ENCODE data around the gene AFF2. TPM values are rescaled to one million over a fixed set of nuclear protein-coding genes. Genes with fewer than 3 reads are reported as not detected.

Gene AFF2
- total RNA-seq, 1 donor from 2014 or later, result 0.27 TPM

GRCh38 chrX:148813967-148814366 lies 313.6 kb downstream of the AFF2 start:
- intact Hi-C loops (cut with micrococcal nuclease), result no loop called here
- DNase-seq, result no peak
- H3K4me1 ChIP-seq, result no peaks in the 10 kb centered on the region
- no peaks in the 10 kb centered on the region for H3K36me3 ChIP-seq
- H3K27me3 ChIP-seq (ENCODE audit: low read depth), result no peaks in the 10 kb centered on the region
- no peak overlapping the region for H3K27ac ChIP-seq (replicated peaks)
- no peaks in the 10 kb centered on the region for H3K9me3 ChIP-seq (replicated peaks)
- TF ChIP-seq CTCF (IDR thresholded peaks at IDR 0.05; ENCODE audit: borderline replicate concordance), result no peak
- no peak overlapping the region for H3K4me3 ChIP-seq

- no peak overlapping the region for H3K4me3 ChIP-seq
- intact Hi-C loops (cut with micrococcal nuclease), result no loop called here
- H3K36me3 ChIP-seq, result no peaks in the 10 kb centered on the region
- no peaks in the 10 kb centered on the region for H3K27me3 ChIP-seq (ENCODE audit: low read depth)
- no peaks in the 10 kb centered on the region for H3K9me3 ChIP-seq (replicated peaks)
- no peak for TF ChIP-seq CTCF (IDR thresholded peaks at IDR 0.05; ENCODE audit: borderline replicate concordance)
- no peak for DNase-seq
- H3K27ac ChIP-seq (replicated peaks), result no peak overlapping the region
- no peaks in the 10 kb centered on the region for H3K4me1 ChIP-seq
These were observed 315.0 kb downstream of the AFF2 start for GRCh38 chrX:148815218-148815961.

GRCh38 chrX:148823986-148824385 lies 323.6 kb downstream of the AFF2 start:
- Histone ChIP-seq H3K27ac (replicated peaks) (no peak overlapping the region), H3K4me3 (no peak overlapping the region), H3K9me3 (replicated peaks) (no peaks in the 10 kb centered on the region), H3K27me3 (ENCODE audit: low read depth) (no peaks in the 10 kb centered on the region), H3K36me3 (no peaks in the 10 kb centered on the region), H3K4me1 (no peaks in the 10 kb centered on the region)
- TF ChIP-seq CTCF (IDR thresholded peaks at IDR 0.05; ENCODE audit: borderline replicate concordance), result no peak
- intact Hi-C loops (cut with micrococcal nuclease), result no loop called here
- DNase-seq, result no peak

GRCh38 chrX:148825696-148826095 lies 325.3 kb downstream of the AFF2 start:
- Histone ChIP-seq H3K27ac (replicated peaks) (no peak overlapping the region), H3K9me3 (replicated peaks) (peaks cover 8% of the 10 kb centered on the region), H3K36me3 (no peaks in the 10 kb centered on the region), H3K4me3 (no peak overlapping the region), H3K27me3 (ENCODE audit: low read depth) (no peaks in the 10 kb centered on the region), H3K4me1 (no peaks in the 10 kb centered on the region)
- intact Hi-C loops (cut with micrococcal nuclease), result no loop called here
- no peak for TF ChIP-seq CTCF (IDR thresholded peaks at IDR 0.05; ENCODE audit: borderline replicate concordance)
- DNase-seq, result no peak

GRCh38 chrX:148836741-148837140 lies 336.3 kb downstream of the AFF2 start:
- Histone ChIP-seq H3K27ac (replicated peaks) (no peak overlapping the region), H3K27me3 (ENCODE audit: low read depth) (no peaks in the 10 kb centered on the region), H3K36me3 (no peaks in the 10 kb centered on the region), H3K9me3 (replicated peaks) (no peaks in the 10 kb centered on the region), H3K4me3 (no peak overlapping the region), H3K4me1 (no peaks in the 10 kb centered on the region)
- TF ChIP-seq CTCF (IDR thresholded peaks at IDR 0.05; ENCODE audit: borderline replicate concordance), result no peak
- intact Hi-C loops (cut with micrococcal nuclease), result no loop called here
- no peak for DNase-seq

All from left ventricle myocardium inferior (tissue), 1 donor.